DMS79 treated with DMSO at 0.1 percent for 48 hours (cell line): ENCODE data around the gene CCR2.
"Not testable (repeated sequence)": the region's sequence is repeated elsewhere in the genome, so short reads cannot be mapped to it uniquely, and the experiment has no call there.

Experiments used
- DNase-seq: peaks from one replicate; lab custom pipeline; 2025; lab: John Stamatoyannopoulos, UW

The CCR2 gene

GRCh38 chr3:46402902-46403301 lies 49.0 kb downstream of the CCR2 start:
- DNase-seq = not testable (repeated sequence)

DNA sequence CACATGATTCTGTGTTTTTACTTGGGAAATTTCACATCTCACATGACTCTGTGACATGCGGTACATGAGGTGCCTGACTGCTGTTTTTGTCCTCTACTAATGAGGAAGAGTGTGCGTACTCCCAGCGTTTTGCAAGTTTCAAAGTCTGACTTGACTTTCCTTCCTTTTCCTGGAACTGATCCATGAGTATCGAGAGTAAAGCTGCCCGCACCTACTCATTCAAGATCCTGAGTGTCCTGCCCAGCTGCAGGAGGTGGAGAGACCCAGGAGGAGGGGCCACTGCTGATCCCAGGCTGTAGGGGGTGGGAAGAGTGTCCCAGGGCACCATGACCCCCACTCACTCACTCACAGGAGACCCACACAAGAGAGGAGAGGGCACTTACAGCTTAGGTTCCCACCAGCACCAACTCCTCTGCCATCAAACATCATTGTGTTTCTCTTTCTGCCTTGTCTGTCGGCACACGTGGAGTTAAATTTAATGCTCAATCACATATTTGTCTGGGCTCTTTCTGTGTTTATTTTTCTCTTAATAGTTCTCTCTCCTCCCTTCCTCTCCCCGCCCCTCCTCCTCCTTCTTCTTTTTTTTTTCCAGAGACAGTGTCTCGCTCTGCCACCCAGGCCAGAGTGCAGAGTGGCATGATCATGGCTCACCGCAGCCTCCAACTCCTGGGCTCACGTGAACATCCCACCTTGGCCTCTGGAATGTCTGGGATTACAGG lies 51.5 kb downstream of the CCR2 start:
- no peak for DNase-seq

GRCh38 chr3:46406443-46406787 lies 52.5 kb downstream of the CCR2 start:
- no peak for DNase-seq

- DNase-seq = no peak
Observed at GRCh38 chr3:46406788-46407611, 53.1 kb downstream of the CCR2 start, which contains the start of the genes CCR5AS and CCRL2. CCR5AS (minus strand) TSS chr3:46407066. CCRL2 (plus strand) TSS chr3:46407259; CDS start chr3:46408080, 821 bp downstream.

GRCh38 chr3:46407970-46408369 lies 54.1 kb downstream of the CCR2 start:
- DNase-seq = no peak

GRCh38 chr3:46408853-46409252 lies 54.9 kb downstream of the CCR2 start:
- DNase-seq = no peak

GRCh38 chr3:46409739-46410489 lies 56.0 kb downstream of the CCR2 start:
- DNase-seq = no peak
